GM18951 (cell line): Measurements from ENCODE around the gene GSK3B.

Experiments used
- POLR2A ChIP-seq: IDR thresholded peaks from 4 replicates; pipeline ENCODE4 v1.6.1; 2011; ENCODE audit warnings: mild to moderate bottlenecking; ENCODE audit not compliant: insufficient read length, insufficient read depth; ENCODE audit errors: extremely low read depth
- in situ Hi-C: fragments of 300-500 bp; cut with MboI; formaldehyde crosslinking; loops from one replicate; pipeline ENCODE4 v1.12.0; 2022; ENCODE audit warnings: low sequenced_read_pairs, mixed read lengths, inconsistent platforms; ENCODE audit not compliant: unreplicated experiment

Gene GSK3B

DNA sequence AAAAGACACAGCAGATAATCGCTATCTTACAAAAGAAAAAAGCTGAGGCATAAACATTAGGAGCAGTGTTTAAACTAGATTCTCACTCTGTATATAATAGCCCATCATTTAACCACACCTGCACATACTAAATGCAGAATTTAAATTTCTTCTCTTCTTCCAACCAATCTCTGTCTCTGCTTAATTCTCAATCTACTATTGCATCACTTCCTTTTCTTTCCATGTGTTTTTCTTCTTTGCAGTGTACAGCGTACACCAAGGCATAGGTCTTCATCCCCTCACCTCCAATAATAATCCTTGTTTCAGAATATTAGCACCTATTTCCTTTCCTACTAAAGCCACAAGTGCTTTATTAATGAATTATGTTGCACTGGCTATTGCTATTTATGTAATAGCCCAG is 221.5 kb downstream of the GSK3B start:
- TF ChIP-seq POLR2A = no peak
- in situ Hi-C loops = no loop called here

DNA sequence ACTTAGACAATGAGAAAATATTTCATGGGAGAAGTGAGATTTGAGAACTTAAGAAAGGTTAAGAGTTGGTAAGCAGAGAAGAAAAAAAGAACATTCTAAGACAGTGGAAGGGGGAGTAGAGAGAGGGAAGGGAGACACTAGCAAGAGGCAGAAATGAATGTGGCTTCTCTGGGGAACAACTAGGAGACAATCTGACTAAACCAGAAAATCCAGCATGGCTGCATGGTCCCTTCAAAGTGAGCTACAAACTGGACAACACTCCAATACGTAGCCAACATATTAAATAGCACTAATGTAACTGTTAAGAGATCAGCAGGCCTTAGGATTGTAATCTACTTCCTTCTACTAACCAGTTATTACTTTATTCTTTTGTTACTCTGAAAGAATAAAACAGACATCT is 222.7 kb downstream of the GSK3B start:
- TF ChIP-seq POLR2A = no peak
- in situ Hi-C loops = no loop called here

DNA sequence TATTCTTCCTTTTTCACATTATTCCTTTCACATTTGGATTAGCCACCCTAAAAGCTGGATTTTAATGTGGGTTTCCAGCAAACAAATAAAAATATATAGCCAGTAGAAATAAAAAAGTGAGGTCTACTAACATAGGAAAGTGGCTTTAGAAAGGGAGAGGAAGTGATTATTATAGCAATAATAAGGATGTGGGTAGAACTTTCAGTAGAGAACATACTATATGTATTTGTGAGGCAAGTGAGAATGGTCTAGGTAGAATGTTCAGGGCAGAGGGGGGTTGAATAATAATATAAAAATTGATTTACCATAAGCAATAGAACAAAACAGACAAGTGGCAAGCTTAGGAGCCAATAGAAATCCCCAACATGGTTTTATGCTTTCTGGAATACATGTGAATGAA is 223.7 kb downstream of the GSK3B start:
- in situ Hi-C loops = no loop called here

DNA sequence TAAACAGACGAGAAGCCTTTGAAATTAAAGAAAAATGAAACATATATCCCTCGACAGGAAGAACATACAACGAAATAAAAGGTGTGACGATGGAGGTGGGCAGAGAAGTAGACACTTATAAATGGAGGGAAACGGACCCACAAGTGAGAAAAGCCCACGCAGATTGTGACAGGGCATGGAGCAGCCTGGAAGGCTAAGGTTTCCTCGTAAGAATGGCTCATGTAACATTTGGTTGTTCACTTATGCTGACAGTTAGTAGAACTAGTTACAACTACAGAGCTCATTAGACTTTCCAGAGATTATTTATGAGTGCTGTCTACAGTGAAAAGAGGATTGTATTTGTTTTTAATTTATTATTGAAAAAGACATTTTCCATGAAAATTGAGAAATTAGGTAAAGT is 229.8 kb downstream of the GSK3B start:
- in situ Hi-C loops = no loop called here
- no peak for TF ChIP-seq POLR2A

More for the DNA sequence above, 223.7 kb downstream of the GSK3B start:
- no peak for TF ChIP-seq POLR2A

DNA sequence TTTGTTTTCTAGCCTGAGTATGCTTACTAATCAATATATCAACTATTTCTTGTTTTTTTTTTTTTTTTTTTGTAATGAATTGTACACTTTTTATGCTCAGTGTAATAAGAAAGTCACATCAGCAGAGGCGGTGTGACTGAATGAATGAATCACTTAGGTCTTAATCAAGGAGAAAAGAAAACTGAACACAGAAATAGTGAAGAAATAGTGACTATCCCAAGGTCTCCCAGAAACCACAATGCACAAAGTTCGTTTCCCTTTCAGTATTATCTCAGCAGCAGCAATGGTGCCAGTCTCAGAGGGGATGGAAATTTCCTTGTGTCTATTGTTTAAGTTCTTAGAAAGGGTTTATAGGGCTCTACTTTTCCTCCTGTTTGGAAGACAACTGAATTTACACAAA is 231.6 kb downstream of the GSK3B start:
- no peak for TF ChIP-seq POLR2A
- in situ Hi-C loops = no loop called here

DNA sequence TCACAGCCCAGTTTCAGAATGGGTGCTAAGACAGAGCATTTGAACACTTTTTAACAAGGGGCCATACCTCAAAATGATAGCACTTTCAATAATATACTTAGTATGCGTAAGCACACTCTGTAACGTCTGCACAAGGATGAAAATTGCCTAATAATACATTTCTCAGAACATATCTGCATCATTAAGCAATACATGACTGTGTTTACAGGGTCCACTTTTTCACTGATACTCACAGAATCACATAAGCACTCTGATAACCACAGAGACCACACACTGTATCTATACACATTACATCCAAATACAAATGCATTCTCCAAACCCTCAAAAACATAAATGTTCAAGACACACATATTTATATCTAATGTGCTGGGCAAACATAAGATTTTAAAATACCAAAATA is 232.6 kb downstream of the GSK3B start:
- in situ Hi-C loops = no loop called here
- no peak for TF ChIP-seq POLR2A

DNA sequence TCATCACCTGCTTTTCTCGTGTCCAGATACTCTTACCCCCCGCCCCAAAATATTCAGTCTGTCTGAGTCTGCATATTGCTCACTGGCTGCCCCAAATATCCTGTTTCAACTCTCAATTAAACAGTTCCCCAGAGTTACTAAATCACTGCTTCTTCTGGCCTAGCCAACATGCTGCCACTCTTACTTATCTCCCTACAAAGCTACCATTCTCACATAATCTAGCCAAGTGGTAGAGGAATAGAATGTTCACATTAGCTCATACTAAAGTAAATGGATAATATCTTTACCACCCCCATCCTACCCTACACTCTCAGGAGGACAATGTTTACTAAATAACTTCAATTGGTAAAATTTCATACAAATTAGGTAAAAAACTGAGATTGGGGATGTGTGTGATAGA is 234.5 kb downstream of the GSK3B start:
- in situ Hi-C loops = no loop called here
- TF ChIP-seq POLR2A = no peak

DNA sequence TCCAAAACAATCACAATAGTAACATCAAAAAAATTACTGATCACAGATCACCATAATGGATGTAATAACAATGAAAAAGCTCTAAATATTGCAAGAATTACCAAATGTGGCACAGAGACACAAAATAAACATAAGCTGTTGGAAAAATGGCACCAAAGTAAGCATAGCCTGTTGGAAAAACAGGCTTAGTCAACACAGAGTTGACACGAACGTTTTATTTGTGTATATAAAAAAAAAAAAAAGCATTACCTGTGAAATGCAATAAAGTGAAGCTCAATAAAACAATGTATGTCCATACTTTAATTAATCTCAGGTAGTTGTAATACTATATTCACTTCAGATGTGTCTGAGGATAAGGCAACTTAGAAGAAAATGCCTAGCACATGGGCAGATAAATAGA is 235.3 kb downstream of the GSK3B start:
- TF ChIP-seq POLR2A = no peak
- in situ Hi-C loops = no loop called here

DNA sequence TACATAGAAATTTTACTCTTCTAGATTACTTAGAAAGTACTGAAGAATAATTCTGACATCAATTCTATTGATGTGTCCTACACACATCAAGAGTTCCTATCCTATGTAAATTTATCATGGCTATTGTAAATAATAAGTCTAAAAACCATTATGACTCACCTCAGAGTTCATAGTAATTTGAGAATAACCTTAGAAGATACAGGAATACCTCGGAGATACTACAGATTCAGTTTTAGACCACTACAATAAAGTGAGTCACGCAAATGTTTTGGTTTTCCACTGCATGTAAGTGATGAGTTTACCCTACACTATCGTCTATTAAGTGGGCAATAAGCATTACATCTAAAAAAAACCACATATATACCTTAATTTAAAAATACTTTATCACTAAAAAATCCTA is 237.6 kb downstream of the GSK3B start:
- in situ Hi-C loops = no loop called here
- no peak for TF ChIP-seq POLR2A

DNA sequence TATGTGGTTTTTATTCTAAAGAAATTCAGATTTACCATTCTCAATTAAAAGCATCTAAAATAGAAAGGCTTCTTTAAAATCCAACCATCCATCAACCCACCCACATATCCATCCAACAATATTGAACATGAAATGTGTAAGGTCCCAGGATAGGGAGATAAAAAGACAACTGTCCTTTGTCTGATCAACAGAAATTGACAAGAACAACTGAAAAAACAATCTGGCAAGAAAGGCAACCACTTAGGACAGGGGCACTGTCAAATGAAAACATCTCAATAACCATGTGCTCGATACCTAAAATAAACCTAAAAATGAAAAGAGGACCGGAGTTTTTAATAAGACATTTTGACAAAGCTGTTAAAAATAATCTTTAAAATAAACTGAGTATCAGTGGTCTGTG is 245.1 kb downstream of the GSK3B start:
- TF ChIP-seq POLR2A = no peak
- in situ Hi-C loops = no loop called here

DNA sequence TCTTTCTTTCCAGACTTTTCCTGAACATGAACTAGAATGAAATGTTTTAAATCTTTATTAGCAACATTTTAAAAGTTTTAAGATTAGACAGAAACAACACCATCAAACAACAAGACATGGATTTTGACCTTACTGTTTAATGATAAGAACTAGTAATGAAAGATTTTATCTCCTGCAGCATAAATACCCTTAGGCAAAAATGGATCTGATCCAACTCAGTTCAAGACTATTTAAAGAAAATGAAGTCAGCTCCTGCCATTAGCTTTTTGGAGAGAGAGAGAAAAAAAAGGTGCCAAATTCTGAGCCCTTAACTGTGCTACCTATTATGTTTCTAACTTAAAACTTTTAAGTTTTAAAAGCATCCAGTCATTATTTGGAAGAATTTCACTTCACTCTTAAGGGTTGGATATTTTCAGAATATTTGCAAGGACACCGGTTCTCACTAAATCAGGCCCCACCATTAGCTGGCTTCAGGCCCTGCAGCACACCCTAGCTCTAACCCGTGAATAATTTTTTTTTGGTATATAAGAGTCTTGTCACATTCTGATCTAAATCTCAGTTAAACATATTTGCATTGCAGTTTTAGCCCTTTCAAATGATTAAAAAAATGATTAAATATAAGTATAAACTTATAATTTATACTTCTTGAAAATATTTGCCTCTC is 252.3 kb downstream of the GSK3B start:
- no peak for TF ChIP-seq POLR2A
- in situ Hi-C loops = no loop called here

DNA sequence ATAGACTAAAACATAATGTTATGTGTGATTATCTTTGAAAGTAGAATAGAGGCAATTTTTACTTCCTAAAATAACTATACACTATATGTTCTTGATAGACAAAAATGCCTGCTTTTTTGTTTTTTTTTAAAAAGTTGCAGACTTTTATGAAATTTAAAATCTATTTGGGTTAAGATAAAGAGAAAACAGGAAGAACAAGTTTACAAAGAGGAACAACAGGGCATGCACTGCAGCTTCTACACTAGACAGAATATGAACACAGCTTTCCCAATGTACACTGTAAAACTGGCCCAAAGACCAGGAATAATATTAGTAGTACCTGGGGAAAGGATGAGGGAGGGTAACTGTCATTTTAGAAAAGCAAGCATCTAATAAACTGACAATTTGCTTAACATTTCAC is 258.7 kb downstream of the GSK3B start:
- TF ChIP-seq POLR2A = no peak
- in situ Hi-C loops = no loop called here

DNA sequence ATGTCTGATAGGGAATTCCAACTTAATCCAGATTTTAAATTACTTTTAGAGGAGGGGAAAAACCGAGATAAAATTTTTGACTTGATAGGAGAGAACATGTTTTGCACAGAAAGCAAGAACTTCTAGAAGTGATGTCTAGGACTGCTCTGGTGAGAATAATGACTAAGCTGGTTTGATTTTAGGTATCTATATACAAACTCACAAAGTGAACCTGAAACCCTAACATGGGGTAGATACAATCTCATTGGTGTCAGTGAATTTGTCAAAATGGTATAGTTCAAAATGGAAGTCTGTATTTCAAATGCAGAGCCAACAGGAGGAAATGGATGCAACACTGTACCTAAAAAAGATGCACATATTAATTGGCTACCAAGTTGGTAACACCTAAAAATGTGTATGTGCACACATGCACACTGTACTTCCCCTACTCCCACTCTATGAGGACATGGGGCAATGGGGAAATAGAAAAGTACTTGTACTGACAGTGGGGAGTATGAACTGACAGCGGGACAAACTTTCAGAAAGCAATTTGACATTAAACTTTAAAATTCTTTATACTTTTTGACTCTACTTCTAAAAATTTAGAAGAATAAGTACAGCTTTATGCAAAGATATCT is 259.4 kb downstream of the GSK3B start:
- no peak for TF ChIP-seq POLR2A
- in situ Hi-C loops = no loop called here

DNA sequence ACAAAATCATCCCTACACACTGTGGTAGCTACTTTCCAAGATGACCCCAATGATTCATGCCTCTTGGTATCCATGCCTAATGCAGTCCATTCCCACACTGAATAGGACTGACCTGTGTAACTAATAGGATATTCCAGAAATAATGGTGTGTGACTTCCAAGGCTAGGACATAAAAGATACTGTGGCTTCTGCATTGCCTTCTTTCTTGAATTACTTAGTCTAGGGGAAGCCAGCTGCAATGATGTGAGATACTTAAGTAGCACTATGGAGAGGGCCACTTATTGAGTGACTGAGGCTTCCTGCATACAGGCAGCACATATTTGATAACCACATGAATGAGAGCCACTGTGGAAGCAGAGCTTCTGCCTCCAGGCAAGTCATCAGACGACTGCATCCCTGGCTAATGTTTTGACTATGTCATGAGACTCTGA is 262.3 kb downstream of the GSK3B start:
- in situ Hi-C loops = no loop called here
- no peak for TF ChIP-seq POLR2A
